Loucy (cell line): Measurements from ENCODE around the gene ZNF865.

ENCODE experiments used
- H2AFZ ChIP-seq: fragments of 200-600 bp; sonication (generic); 2 replicates; pipeline ENCODE4 v1.6.0; 2016; ENCODE audit warnings: antibody characterized with exemption, mild to moderate bottlenecking, low read length, moderate library complexity
- H3F3A ChIP-seq: fragments of 200-600 bp; 2 replicates; pipeline ENCODE4 v1.6.0; 2016; ENCODE audit warnings: antibody characterized with exemption, low read depth, mild to moderate bottlenecking
- H3K27me3 ChIP-seq: fragments of 200-600 bp; sonication (generic); 2 replicates; pipeline ENCODE4 v1.6.1; 2014; ENCODE audit warnings: low read length, mild to moderate bottlenecking; ENCODE audit not compliant: insufficient read depth, poor library complexity, severe bottlenecking
- H3K36me3 ChIP-seq: fragments of 200-600 bp; sonication (generic); 2 replicates; pipeline ENCODE4 v1.6.1; 2016; ENCODE audit warnings: low read length; ENCODE audit not compliant: insufficient read depth
- H3K4me1 ChIP-seq: fragments of 200-600 bp; sonication (generic); 2 replicates; pipeline ENCODE4 v1.5.1; 2014; ENCODE audit warnings: low read length, mild to moderate bottlenecking; ENCODE audit not compliant: insufficient read depth, poor library complexity, severe bottlenecking
- H3K4me2 ChIP-seq: fragments of 200-600 bp; sonication (generic); 2 replicates; pipeline ENCODE4 v1.6.0; 2014; ENCODE audit warnings: antibody characterized with exemption, low read length, low read depth, mild to moderate bottlenecking; ENCODE audit not compliant: poor library complexity, severe bottlenecking
- H3K4me3 ChIP-seq: fragments of 200-600 bp; sonication (generic); 2 replicates; pipeline ENCODE4 v1.5.1; 2014; ENCODE audit warnings: low read length, mild to moderate bottlenecking, mixed read lengths; ENCODE audit not compliant: poor library complexity, severe bottlenecking
- H3K79me2 ChIP-seq: fragments of 200-600 bp; sonication (generic); 2 replicates; pipeline ENCODE4 v1.6.1; 2014; ENCODE audit warnings: low read length; ENCODE audit not compliant: insufficient read depth
- H3K9ac ChIP-seq: fragments of 200-600 bp; sonication (generic); 2 replicates; pipeline ENCODE4 v1.6.0; 2014; ENCODE audit warnings: mild to moderate bottlenecking, low read depth, low read length, moderate library complexity; ENCODE audit not compliant: poor library complexity, severe bottlenecking
- H3K9me2 ChIP-seq: fragments of 200-600 bp; sonication (generic); replicated peaks from 2 replicates; pipeline ENCODE4 v1.6.1; 2016; ENCODE audit warnings: low read depth, low read length, mixed read lengths
- H3K9me3 ChIP-seq: fragments of 200-600 bp; sonication (generic); 2 replicates; pipeline ENCODE4 v1.6.1; 2014; ENCODE audit warnings: mild to moderate bottlenecking, antibody characterized with exemption, low read length, low read depth; ENCODE audit not compliant: insufficient read depth
- H4K20me1 ChIP-seq: fragments of 200-600 bp; sonication (generic); 2 replicates; pipeline ENCODE4 v1.6.0; 2014; ENCODE audit warnings: antibody characterized with exemption, low read length, mild to moderate bottlenecking; ENCODE audit not compliant: insufficient read depth, poor library complexity, severe bottlenecking
- EZH2phosphoT487 ChIP-seq: fragments of 200-600 bp; IDR thresholded peaks from 2 replicates; pipeline ENCODE4 v1.6.1; 2018; ENCODE audit warnings: antibody characterized with exemption, mild to moderate bottlenecking, moderate library complexity, borderline replicate concordance
- TF ChIP-seq, protein P1 (sequence below): fragments of 200-600 bp; sonication (generic); conservative IDR thresholded peaks from 2 replicates; pipeline ENCODE4 v1.5.1; 2014; ENCODE audit warnings: mild to moderate bottlenecking, antibody characterized with exemption, low read length

Gene ZNF865

GRCh38 chr19:55655648-55656040, 50.2 kb downstream of the ZNF865 start:
- H3K36me3 ChIP-seq: peaks cover 16% of the 10 kb centered on the region; the same call in 1 of the 2 replicates
- no peaks in the 10 kb centered on the region for H3K9me2 ChIP-seq
- H3K79me2 ChIP-seq: peaks cover 57% of the 10 kb centered on the region
- no peaks in the 10 kb centered on the region for H3K9me3 ChIP-seq
- peak overlapping the region; percentile 94 for H3K4me2 ChIP-seq
- H3K4me3 ChIP-seq: peak overlapping the region; percentile 82
- peaks cover 33% of the 10 kb centered on the region for H3K4me1 ChIP-seq
- H4K20me1 ChIP-seq: peaks cover 52% of the 10 kb centered on the region
- peaks cover 4% of the 10 kb centered on the region for H3K27me3 ChIP-seq
- peak overlapping the region; percentile 95 for H3K9ac ChIP-seq
- TF ChIP-seq EZH2phosphoT487: no peak
- TF ChIP-seq, protein P1, sequence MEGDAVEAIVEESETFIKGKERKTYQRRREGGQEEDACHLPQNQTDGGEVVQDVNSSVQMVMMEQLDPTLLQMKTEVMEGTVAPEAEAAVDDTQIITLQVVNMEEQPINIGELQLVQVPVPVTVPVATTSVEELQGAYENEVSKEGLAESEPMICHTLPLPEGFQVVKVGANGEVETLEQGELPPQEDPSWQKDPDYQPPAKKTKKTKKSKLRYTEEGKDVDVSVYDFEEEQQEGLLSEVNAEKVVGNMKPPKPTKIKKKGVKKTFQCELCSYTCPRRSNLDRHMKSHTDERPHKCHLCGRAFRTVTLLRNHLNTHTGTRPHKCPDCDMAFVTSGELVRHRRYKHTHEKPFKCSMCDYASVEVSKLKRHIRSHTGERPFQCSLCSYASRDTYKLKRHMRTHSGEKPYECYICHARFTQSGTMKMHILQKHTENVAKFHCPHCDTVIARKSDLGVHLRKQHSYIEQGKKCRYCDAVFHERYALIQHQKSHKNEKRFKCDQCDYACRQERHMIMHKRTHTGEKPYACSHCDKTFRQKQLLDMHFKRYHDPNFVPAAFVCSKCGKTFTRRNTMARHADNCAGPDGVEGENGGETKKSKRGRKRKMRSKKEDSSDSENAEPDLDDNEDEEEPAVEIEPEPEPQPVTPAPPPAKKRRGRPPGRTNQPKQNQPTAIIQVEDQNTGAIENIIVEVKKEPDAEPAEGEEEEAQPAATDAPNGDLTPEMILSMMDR: no peak
- H3F3A ChIP-seq: no peaks in the 10 kb centered on the region
- H2AFZ ChIP-seq: no peak overlapping the region

DNA sequence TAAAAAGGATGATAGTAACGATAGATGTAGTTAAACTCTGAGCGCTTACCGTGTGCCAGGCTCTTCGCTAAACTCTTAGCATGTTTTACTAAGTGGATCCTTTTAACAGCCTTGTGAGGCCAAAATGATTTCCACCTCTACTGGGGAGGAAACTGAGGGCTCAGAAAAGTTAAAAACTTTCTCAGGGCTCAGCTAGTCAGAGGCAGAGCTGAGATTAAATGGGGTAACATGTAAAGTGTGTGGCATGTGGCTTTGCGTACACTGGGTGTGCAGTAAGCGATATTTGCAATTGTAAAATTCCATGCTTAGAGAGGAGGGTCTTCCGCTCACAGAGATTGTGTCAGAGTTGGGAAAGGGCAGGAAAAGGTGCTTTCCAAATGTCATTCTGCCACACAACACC, 51.1 kb downstream of the ZNF865 start:
- Histone ChIP-seq H3K4me1 (peaks cover 33% of the 10 kb centered on the region), H3K9me3 (no peaks in the 10 kb centered on the region), H2AFZ (no peak overlapping the region), H3K4me2 (peak overlapping the region; percentile 94), H4K20me1 (peaks cover 61% of the 10 kb centered on the region), H3K9ac (peak overlapping the region; percentile 95), H3F3A (no peaks in the 10 kb centered on the region), H3K4me3 (peak overlapping the region; percentile 82), H3K79me2 (peaks cover 66% of the 10 kb centered on the region), H3K9me2 (no peaks in the 10 kb centered on the region), H3K36me3 (peaks cover 25% of the 10 kb centered on the region; the same call in 1 of the 2 replicates), H3K27me3 (peaks cover 4% of the 10 kb centered on the region)
- TF ChIP-seq, protein P1: no peak
- TF ChIP-seq EZH2phosphoT487: no peak

DNA sequence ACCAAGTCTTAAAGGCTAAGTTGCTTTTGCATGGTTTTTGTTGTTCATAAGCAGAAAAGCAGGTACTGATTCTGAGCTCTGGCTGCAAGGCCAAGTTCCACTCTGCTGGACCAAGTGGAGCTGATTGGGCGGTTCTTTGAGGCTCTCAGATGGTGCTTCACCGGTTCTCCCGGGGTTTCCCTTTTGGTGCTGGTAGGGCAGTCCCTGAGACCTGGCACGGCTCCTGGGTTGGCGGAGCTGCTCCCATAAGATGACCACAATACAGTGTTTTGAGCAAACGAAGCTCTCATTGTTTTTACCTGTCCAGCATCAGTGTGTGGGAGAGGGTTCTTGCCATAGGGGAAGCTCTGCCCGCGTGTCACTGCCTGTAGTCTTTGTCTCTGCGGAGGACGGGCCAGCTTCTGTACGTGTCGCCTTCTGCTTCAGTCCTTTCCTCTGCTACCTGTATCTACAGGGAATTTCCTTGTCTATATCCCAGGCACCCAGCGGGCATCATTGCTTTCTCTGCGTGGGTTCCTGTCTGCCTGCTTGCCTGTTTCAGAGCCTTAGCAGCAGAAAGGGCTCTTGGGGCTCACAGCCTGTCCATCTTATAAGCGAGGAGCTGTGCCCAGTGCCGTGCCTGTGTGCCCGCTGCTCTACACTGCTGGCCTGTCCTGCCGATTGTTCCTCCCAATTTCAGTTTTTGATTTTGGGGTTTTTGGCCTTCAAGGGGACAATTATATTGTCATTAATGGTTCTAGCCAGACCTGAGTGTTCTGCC, 51.7 kb downstream of the ZNF865 start:
- H3K27me3 ChIP-seq: peaks cover 4% of the 10 kb centered on the region
- peak overlapping the region; percentile 95 for H3K9ac ChIP-seq
- H3K4me3 ChIP-seq: peak overlapping the region; percentile 82
- H4K20me1 ChIP-seq: peaks cover 67% of the 10 kb centered on the region
- no peaks in the 10 kb centered on the region for H3K9me2 ChIP-seq
- no peak overlapping the region for H2AFZ ChIP-seq
- peak overlapping the region; percentile 94 for H3K4me2 ChIP-seq
- peaks cover 31% of the 10 kb centered on the region for H3K36me3 ChIP-seq
- H3F3A ChIP-seq: no peaks in the 10 kb centered on the region
- H3K9me3 ChIP-seq: no peaks in the 10 kb centered on the region
- H3K4me1 ChIP-seq: peaks cover 33% of the 10 kb centered on the region
- TF ChIP-seq EZH2phosphoT487: no peak
- TF ChIP-seq, protein P1: no peak
- peaks cover 72% of the 10 kb centered on the region for H3K79me2 ChIP-seq
